ENCODE results near the gene IL1R2. TPM values are rescaled to one million over a fixed set of nuclear protein-coding genes. Genes with fewer than 3 reads are reported as not detected.

IL1R2 gene
- total and polyA plus RNA-seq, 2 experiments from 2014 or later, result 0.22 to 1.2 TPM

DNA sequence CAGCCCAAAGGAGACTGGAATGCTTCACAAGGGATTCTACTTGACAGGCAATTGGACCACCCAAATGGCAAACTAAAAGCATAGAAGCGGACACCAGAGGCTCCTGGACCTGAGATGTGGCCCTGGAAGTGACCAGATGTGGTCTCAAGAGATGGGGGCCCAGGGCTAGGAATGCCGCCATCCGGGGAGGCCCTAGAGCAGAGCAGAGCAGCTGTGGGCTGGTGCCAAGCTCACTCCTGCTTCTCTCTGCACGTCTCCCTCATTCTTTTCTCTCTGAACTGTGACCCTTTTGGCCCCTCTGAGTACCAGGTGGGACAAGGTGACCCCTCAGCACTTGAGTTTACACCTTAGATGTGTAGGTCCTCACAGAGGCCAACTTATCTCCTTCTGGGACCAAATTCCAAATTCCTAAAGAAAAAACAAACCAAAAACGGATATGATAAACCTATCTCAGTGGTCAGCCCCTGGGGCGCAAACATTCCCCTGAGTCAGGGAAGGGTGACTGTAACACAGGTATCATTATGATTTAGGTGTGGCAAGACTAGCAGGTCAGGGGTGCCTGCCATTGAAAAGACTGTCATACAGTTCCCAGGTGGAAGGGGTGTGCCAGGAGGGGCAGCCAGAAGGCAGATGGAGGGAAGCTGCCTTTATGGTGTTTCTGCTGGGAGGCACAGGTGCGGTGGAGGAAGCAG lies 6.5 kb upstream of the IL1R2 start:
- DNase-seq, result no peak
- H3K4me1 ChIP-seq (ENCODE audit: insufficient read depth), result no peaks in the 10 kb centered on the region
- no peak overlapping the region for H3K27ac ChIP-seq
- no peaks in the 10 kb centered on the region for H3K36me3 ChIP-seq (ENCODE audit: low read depth)
- H3K4me3 ChIP-seq, result no peak overlapping the region
- H3K9ac ChIP-seq, result no peak overlapping the region
- no peaks in the 10 kb centered on the region for H3F3A ChIP-seq (ENCODE audit: insufficient read depth)
- 89 to 90% methylated on average over 7 of the region's 7 CpGs for WGBS, 2 experiments (ENCODE audit: low coverage in 1 of 2, low lambda C conversion rate in 2 of 2, missing lambda C conversion rate in 2 of 2)
- no peaks in the 10 kb centered on the region for H3K9me3 ChIP-seq (ENCODE audit: low read depth)
- TF ChIP-seq EZH2 (IDR thresholded peaks at IDR 0.05; ENCODE audit: insufficient read depth, poor library complexity, severe bottlenecking), result no peak
- TF ChIP-seq EZH2phosphoT487 (IDR thresholded peaks at IDR 0.05; ENCODE audit: insufficient read depth, low read depth), result no peak
- H2AFZ ChIP-seq, result no peak overlapping the region
- H4K20me1 ChIP-seq (ENCODE audit: insufficient read depth), result no peaks in the 10 kb centered on the region
- H3K4me2 ChIP-seq (ENCODE audit: unreplicated experiment), result no peak overlapping the region
- H3K9me2 ChIP-seq (ENCODE audit: insufficient read depth), result no peaks in the 10 kb centered on the region
- in situ Hi-C loops (cut with MboI), result no loop called here
- no peaks in the 10 kb centered on the region for H3K27me3 ChIP-seq (replicated peaks; ENCODE audit: insufficient read depth)
- no peaks in the 10 kb centered on the region for H3K79me2 ChIP-seq (ENCODE audit: insufficient read depth)

DNA sequence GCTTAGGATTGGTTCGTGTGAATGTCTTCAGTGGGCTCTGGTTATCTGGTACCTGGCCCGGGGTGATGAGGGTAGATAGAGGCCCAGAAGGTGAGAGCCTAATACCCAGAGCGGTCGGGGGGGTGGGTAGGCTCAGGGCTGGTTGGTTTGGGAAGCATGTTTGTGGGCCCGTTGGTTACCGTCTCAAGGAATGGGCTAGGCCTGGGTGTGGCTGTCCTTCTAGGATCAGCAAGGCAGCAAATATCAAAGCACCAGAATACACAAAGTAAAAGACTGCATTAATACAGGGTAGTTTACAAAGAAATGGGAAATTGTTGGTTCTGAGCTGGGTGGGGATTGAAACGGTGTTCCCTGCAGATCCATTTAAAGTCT lies 6.0 kb upstream of the IL1R2 start:
- no peaks in the 10 kb centered on the region for H3K79me2 ChIP-seq (ENCODE audit: insufficient read depth)
- H3K4me2 ChIP-seq (ENCODE audit: unreplicated experiment), result no peak overlapping the region
- 81 to 83% methylated on average over 7 of the region's 7 CpGs for WGBS, 2 experiments (ENCODE audit: low coverage in 1 of 2, low lambda C conversion rate in 2 of 2, missing lambda C conversion rate in 2 of 2)
- H3K4me1 ChIP-seq (ENCODE audit: insufficient read depth), result no peaks in the 10 kb centered on the region
- H3K27me3 ChIP-seq (replicated peaks; ENCODE audit: insufficient read depth), result no peaks in the 10 kb centered on the region
- no peak overlapping the region for H3K9ac ChIP-seq
- no peaks in the 10 kb centered on the region for H4K20me1 ChIP-seq (ENCODE audit: insufficient read depth)
- no peak for DNase-seq
- TF ChIP-seq EZH2phosphoT487 (IDR thresholded peaks at IDR 0.05; ENCODE audit: insufficient read depth, low read depth) (no peak), EZH2 (IDR thresholded peaks at IDR 0.05; ENCODE audit: insufficient read depth, poor library complexity, severe bottlenecking) (no peak)
- no peaks in the 10 kb centered on the region for H3K36me3 ChIP-seq (ENCODE audit: low read depth)
- H2AFZ ChIP-seq, result no peak overlapping the region
- H3K4me3 ChIP-seq, result no peak overlapping the region
- in situ Hi-C loops (cut with MboI), result no loop called here
- H3K9me3 ChIP-seq (ENCODE audit: low read depth), result no peaks in the 10 kb centered on the region
- no peak overlapping the region for H3K27ac ChIP-seq
- H3F3A ChIP-seq (ENCODE audit: insufficient read depth), result no peaks in the 10 kb centered on the region
- H3K9me2 ChIP-seq (ENCODE audit: insufficient read depth), result no peaks in the 10 kb centered on the region

DNA sequence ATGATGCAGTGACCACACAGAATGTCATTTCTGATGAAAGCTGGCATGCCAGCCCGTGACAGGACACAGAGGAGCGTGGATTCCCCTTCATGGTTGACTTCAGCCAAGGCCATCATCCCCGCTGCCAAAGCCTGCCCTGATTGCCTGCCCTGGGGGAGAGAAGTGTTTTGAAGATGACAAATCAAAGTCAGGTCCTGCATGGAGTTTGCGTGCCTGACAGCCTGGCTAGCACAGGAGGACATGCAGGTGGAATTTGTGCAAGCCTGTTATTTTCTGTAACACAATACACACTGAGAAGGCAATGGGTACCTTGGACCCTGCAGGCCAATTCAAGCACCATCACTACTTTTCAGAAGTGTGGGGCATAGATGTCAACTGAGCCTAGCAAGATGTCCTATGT lies 5.4 kb upstream of the IL1R2 start:
- Histone ChIP-seq H3K79me2 (ENCODE audit: insufficient read depth) (no peaks in the 10 kb centered on the region), H3K27ac (no peak overlapping the region), H3K9me2 (ENCODE audit: insufficient read depth) (no peaks in the 10 kb centered on the region), H2AFZ (no peak overlapping the region), H3K4me2 (ENCODE audit: unreplicated experiment) (no peak overlapping the region), H3K9ac (no peak overlapping the region), H3K27me3 (replicated peaks; ENCODE audit: insufficient read depth) (no peaks in the 10 kb centered on the region), H3F3A (ENCODE audit: insufficient read depth) (no peaks in the 10 kb centered on the region), H3K9me3 (ENCODE audit: low read depth) (no peaks in the 10 kb centered on the region), H3K4me3 (no peak overlapping the region), H3K4me1 (ENCODE audit: insufficient read depth) (no peaks in the 10 kb centered on the region), H3K36me3 (ENCODE audit: low read depth) (no peaks in the 10 kb centered on the region), H4K20me1 (ENCODE audit: insufficient read depth) (no peaks in the 10 kb centered on the region)
- in situ Hi-C loops (cut with MboI), result no loop called here
- TF ChIP-seq EZH2 (IDR thresholded peaks at IDR 0.05; ENCODE audit: insufficient read depth, poor library complexity, severe bottlenecking) (no peak), EZH2phosphoT487 (IDR thresholded peaks at IDR 0.05; ENCODE audit: insufficient read depth, low read depth) (no peak)
- 76 to 79% methylated on average over 4 of the region's 4 CpGs for WGBS, 2 experiments (ENCODE audit: low coverage in 1 of 2, low lambda C conversion rate in 2 of 2, missing lambda C conversion rate in 2 of 2)
- DNase-seq, result no peak

DNA sequence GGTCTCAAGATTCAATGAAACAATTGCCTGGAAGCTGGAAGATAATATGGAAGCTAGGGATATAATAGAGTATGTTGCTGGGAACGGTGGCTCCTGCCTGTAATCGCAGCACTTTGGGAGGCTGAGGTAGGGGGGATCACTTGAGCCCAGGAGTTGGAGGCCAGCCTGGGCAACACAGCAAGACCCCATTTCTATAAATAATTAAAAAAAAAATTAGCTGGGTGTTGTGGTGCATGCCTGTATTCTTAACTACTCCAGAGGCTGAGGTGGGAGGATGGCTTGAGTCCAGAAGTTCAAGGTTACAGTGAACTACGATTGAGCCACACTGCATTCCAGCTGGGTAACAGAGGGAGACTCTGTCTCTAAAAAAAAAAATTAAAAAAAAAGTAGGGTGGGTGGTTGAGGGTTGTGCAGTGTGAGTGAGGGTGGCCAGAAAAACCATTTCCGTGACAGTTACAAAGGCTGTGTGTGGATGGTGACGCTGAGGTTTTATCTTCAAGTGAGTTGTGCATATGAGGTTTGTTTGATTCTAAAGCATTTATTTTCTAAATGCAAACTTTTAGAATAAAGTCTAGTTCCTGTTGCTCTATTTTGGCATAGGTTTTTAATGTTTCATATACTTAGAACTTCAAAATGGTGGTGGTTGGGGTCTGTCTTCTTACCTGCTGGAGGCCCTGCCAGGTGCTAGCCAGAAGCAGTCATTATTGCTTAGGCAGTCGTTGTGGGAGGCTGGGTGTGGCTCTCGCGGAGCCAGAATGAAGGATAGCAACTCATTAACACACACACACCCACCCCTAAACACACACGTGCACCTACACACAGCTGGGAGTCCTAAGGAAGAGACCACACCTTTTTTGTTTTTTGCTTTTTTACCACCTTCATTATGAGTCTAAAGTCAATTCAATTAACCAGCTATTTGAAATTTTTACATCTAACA lies 4.7 kb upstream of the IL1R2 start:
- Histone ChIP-seq H3K27me3 (replicated peaks; ENCODE audit: insufficient read depth) (peaks cover 2% of the 10 kb centered on the region; the same call in 1 of the 2 replicates), H3K79me2 (ENCODE audit: insufficient read depth) (no peaks in the 10 kb centered on the region), H3K9me2 (ENCODE audit: insufficient read depth) (no peaks in the 10 kb centered on the region), H3K4me1 (ENCODE audit: insufficient read depth) (no peaks in the 10 kb centered on the region), H3F3A (ENCODE audit: insufficient read depth) (no peaks in the 10 kb centered on the region), H3K36me3 (ENCODE audit: low read depth) (no peaks in the 10 kb centered on the region), H4K20me1 (ENCODE audit: insufficient read depth) (no peaks in the 10 kb centered on the region), H3K4me3 (no peak overlapping the region), H3K27ac (no peak overlapping the region), H3K4me2 (ENCODE audit: unreplicated experiment) (no peak overlapping the region), H3K9me3 (ENCODE audit: low read depth) (no peaks in the 10 kb centered on the region), H2AFZ (no peak overlapping the region), H3K9ac (no peak overlapping the region)
- WGBS, 2 experiments (ENCODE audit: low coverage in 1 of 2, low lambda C conversion rate in 2 of 2, missing lambda C conversion rate in 2 of 2), result 72 to 81% methylated on average over 9 of the region's 9 CpGs
- in situ Hi-C loops (cut with MboI), result no loop called here
- no peak for DNase-seq
- TF ChIP-seq EZH2phosphoT487 (IDR thresholded peaks at IDR 0.05; ENCODE audit: insufficient read depth, low read depth), result no peak
- no peak for TF ChIP-seq EZH2 (IDR thresholded peaks at IDR 0.05; ENCODE audit: insufficient read depth, poor library complexity, severe bottlenecking)
